Caco-2 (cell line): ENCODE data around the gene CPA4. TPM values are rescaled to one million over a fixed set of nuclear protein-coding genes. Genes with fewer than 3 reads are reported as not detected.

Experiments used
- BruUV-seq: library from RNA; stranded (reverse); fragments of 400-500 nt; replicated peaks from 2 replicates; lab custom pipeline; 2021; lab: Mats Ljungman, UMichigan
- CTCF ChIA-PET: fragments of 300-600 bp; sonication (Branson Sonifier 250); formaldehyde crosslinking; loops from one replicate; lab custom pipeline; 2022; ENCODE audit warnings: antibody characterized with exemption; lab: Charles Lee
- POLR2A ChIA-PET: fragments of 300-600 bp; sonication (Branson Sonifier 250); formaldehyde crosslinking; loops from one replicate; lab custom pipeline; 2022; ENCODE audit warnings: antibody characterized with exemption; lab: Charles Lee
- DNase-seq, 2 experiments: peaks; one replicate each; pipeline versions ENCODE4 v3.0.0 to v3.0.0-alpha.2; 2020 to 2022
- H3K27me3 ChIP-seq: replicated peaks from 2 replicates; pipeline ENCODE4 v1.6.0; 2011; ENCODE audit warnings: low read length; ENCODE audit not compliant: control insufficient read depth, insufficient read depth
- H3K36me3 ChIP-seq: 2 replicates; pipeline ENCODE4 v1.5.1; 2011; ENCODE audit warnings: low read length; ENCODE audit not compliant: control insufficient read depth, insufficient read depth
- H3K4me1 ChIP-seq: fragments of 250-450 bp; sonication (Bioruptor Pico); 2 replicates; pipeline ENCODE4 v1.5.1; 2020; ENCODE audit warnings: mild to moderate bottlenecking
- H3K4me3 ChIP-seq: 2 replicates; pipeline ENCODE4 v1.5.1; 2011; ENCODE audit warnings: low read depth, mild to moderate bottlenecking, control low read depth, low read length
- H3K9me3 ChIP-seq: fragments of 250-450 bp; sonication (Bioruptor Pico); 2 replicates; pipeline ENCODE4 v1.5.1; 2020; ENCODE audit warnings: mild to moderate bottlenecking, moderate library complexity
- H3K27ac Mint-ChIP-seq: one replicate; pipeline ENCODE4 v1.8.0; 2022; ENCODE audit warnings: mixed read lengths; ENCODE audit not compliant: unreplicated experiment
- H3K27me3 Mint-ChIP-seq: one replicate; pipeline ENCODE4 v1.8.0; 2022; ENCODE audit warnings: mixed read lengths; ENCODE audit not compliant: insufficient read depth, unreplicated experiment
- H3K36me3 Mint-ChIP-seq: one replicate; pipeline ENCODE4 v1.8.0; 2022; ENCODE audit warnings: mild to moderate bottlenecking, mixed read lengths; ENCODE audit not compliant: insufficient read depth, unreplicated experiment
- H3K4me1 Mint-ChIP-seq: one replicate; pipeline ENCODE4 v1.8.0; 2022; ENCODE audit warnings: low read depth, mixed read lengths; ENCODE audit not compliant: unreplicated experiment
- H3K4me3 Mint-ChIP-seq: one replicate; pipeline ENCODE4 v1.8.0; 2022; ENCODE audit warnings: mild to moderate bottlenecking, moderate library complexity, mixed read lengths; ENCODE audit not compliant: unreplicated experiment
- H3K9me3 Mint-ChIP-seq: one replicate; pipeline ENCODE4 v1.8.0; 2022; ENCODE audit warnings: mixed read lengths; ENCODE audit not compliant: unreplicated experiment
- CTCF ChIP-seq, 2 experiments: fragments of 200-600 bp in 1 of 2; IDR thresholded peaks; 1 replicate in 1 of 2; 2 replicates in 1 of 2; pipeline versions ENCODE4 v1.5.1 to v1.8.0; 2011 to 2022; ENCODE audit warnings: antibody characterized with exemption in 1 of 2, control low read depth in 1 of 2, inconsistent platforms in 1 of 2, low read depth in 1 of 2, low read length in 1 of 2, mild to moderate bottlenecking in 1 of 2, moderate library complexity in 1 of 2; ENCODE audit not compliant: insufficient read depth in 1 of 2, severe bottlenecking in 1 of 2, unreplicated experiment in 1 of 2
- intact Hi-C: fragments of 100-400 bp; cut with micrococcal nuclease; formaldehyde crosslinking; loops from one replicate; pipeline ENCODE4 v1.10.0; 2022; ENCODE audit not compliant: unreplicated experiment
- total RNA-seq: library from RNA; stranded (reverse); gene quantifications from 2 replicates; pipeline ENCODE4 v1.2.3, GENCODE V29; 2022

The CPA4 gene
- total RNA-seq, 1 experiment from 2014 or later, result 0.59 TPM

- peaks cover 9% of the 10 kb centered on the region for H3K4me1 ChIP-seq
- H3K4me3 Mint-ChIP-seq, result no peak overlapping the region
- ChIA-PET POLR2A (no interaction called here), CTCF (no interaction called here)
- no peak for DNase-seq
- H3K4me1 Mint-ChIP-seq, result peaks cover 17% of the 10 kb centered on the region
- H3K4me3 ChIP-seq, result no peak overlapping the region
- no peaks in the 10 kb centered on the region for H3K9me3 Mint-ChIP-seq
- H3K27me3 Mint-ChIP-seq, result no peaks in the 10 kb centered on the region
- no peaks in the 10 kb centered on the region for H3K36me3 ChIP-seq
- H3K27ac Mint-ChIP-seq, result no peak overlapping the region
- BruUV-seq, result no TSS peak
- H3K36me3 Mint-ChIP-seq, result no peaks in the 10 kb centered on the region
- intact Hi-C loops, result no loop called here
- no peaks in the 10 kb centered on the region for H3K27me3 ChIP-seq
- no peak for TF ChIP-seq CTCF (IDR thresholded peaks at IDR 0.05; ENCODE audit: insufficient read depth in 1 of 2, low read depth in 1 of 2, low read length in 1 of 2, severe bottlenecking in 1 of 2, unreplicated experiment in 1 of 2)
- no peaks in the 10 kb centered on the region for H3K9me3 ChIP-seq
Measured at GRCh38 chr7:130333832-130334231, 40.9 kb downstream of the CPA4 start.

- CTCF ChIA-PET, result no interaction called here
Measured at GRCh38 chr7:130334274-130334673, 41.3 kb downstream of the CPA4 start.

GRCh38 chr7:130337410-130337971 lies 44.5 kb downstream of the CPA4 start:
- BruUV-seq, result no TSS peak
- no peaks in the 10 kb centered on the region for H3K27me3 Mint-ChIP-seq
- no peaks in the 10 kb centered on the region for H3K36me3 Mint-ChIP-seq
- ChIA-PET POLR2A (no interaction called here), CTCF (no interaction called here)
- Histone ChIP-seq H3K4me1 (peaks cover 5% of the 10 kb centered on the region; the same call in 1 of the 2 replicates), H3K27me3 (no peaks in the 10 kb centered on the region), H3K4me3 (no peak overlapping the region), H3K9me3 (peaks cover 7% of the 10 kb centered on the region; the same call in 1 of the 2 replicates), H3K36me3 (no peaks in the 10 kb centered on the region)
- peaks cover 10% of the 10 kb centered on the region for H3K4me1 Mint-ChIP-seq
- DNase-seq, result no peak
- no peak overlapping the region for H3K4me3 Mint-ChIP-seq
- H3K9me3 Mint-ChIP-seq, result no peaks in the 10 kb centered on the region
- intact Hi-C loops, result no loop called here
- no peak overlapping the region for H3K27ac Mint-ChIP-seq
- no peak for TF ChIP-seq CTCF (IDR thresholded peaks at IDR 0.05; ENCODE audit: insufficient read depth in 1 of 2, low read depth in 1 of 2, low read length in 1 of 2, severe bottlenecking in 1 of 2, unreplicated experiment in 1 of 2)

More at GRCh38 chr7:130334274-130334673, 41.3 kb downstream of the CPA4 start:
- Mint-ChIP-seq H3K27ac (no peak overlapping the region), H3K4me1 (peaks cover 17% of the 10 kb centered on the region), H3K4me3 (no peak overlapping the region), H3K36me3 (no peaks in the 10 kb centered on the region), H3K9me3 (no peaks in the 10 kb centered on the region), H3K27me3 (no peaks in the 10 kb centered on the region)
- no peaks in the 10 kb centered on the region for H3K27me3 ChIP-seq
- no peaks in the 10 kb centered on the region for H3K9me3 ChIP-seq
- no peaks in the 10 kb centered on the region for H3K36me3 ChIP-seq
- intact Hi-C loops, result no loop called here
- no peak for TF ChIP-seq CTCF (IDR thresholded peaks at IDR 0.05; ENCODE audit: insufficient read depth in 1 of 2, low read depth in 1 of 2, low read length in 1 of 2, severe bottlenecking in 1 of 2, unreplicated experiment in 1 of 2)
- no TSS peak for BruUV-seq
- no peak for DNase-seq
- POLR2A ChIA-PET, result no interaction called here
- no peak overlapping the region for H3K4me3 ChIP-seq
- peaks cover 9% of the 10 kb centered on the region for H3K4me1 ChIP-seq
